Heart right ventricle (tissue), 16 donors: ENCODE data around the gene B9D2. TPM values are rescaled to one million over a fixed set of nuclear protein-coding genes. Genes with fewer than 3 reads are reported as not detected.

Experiments
- ATAC-seq, 8 donors: fragments of 200-7000 bp; cut with Tn5 transposase; one replicate each; pipeline ENCODE4 v1.9.1; 2020; ENCODE audit warnings: mild to moderate bottlenecking in 8 of 8, moderate library complexity in 8 of 8, moderate number of reproducible peaks in 1 of 8
- DNase-seq, 2 donors: peaks; one replicate each; pipeline ENCODE4 v3.0.0-alpha.2; 2020
- H3K27ac ChIP-seq, 10 donors: fragments of 200-600 bp; sonication (generic) in 2 of 10; one replicate each; pipeline versions ENCODE4 v1.5.0 to v1.8.0; 2020 to 2022; ENCODE audit warnings: mild to moderate bottlenecking in 3 of 10
- H3K27me3 ChIP-seq, 7 donors: fragments of 200-600 bp; one replicate each; pipeline ENCODE4 v1.8.0; 2021 to 2022; ENCODE audit warnings: mild to moderate bottlenecking in 2 of 7
- H3K36me3 ChIP-seq, 9 donors: fragments of 200-600 bp; sonication (generic) in 1 of 9; one replicate each; pipeline versions ENCODE4 v1.5.0 to v1.8.0; 2020 to 2022; ENCODE audit warnings: mild to moderate bottlenecking in 2 of 9
- H3K4me1 ChIP-seq, 9 donors: fragments of 200-600 bp; sonication (generic) in 1 of 9; one replicate each; pipeline versions ENCODE4 v1.5.0 to v1.8.0; 2020 to 2022; ENCODE audit warnings: mild to moderate bottlenecking in 4 of 9
- H3K4me3 ChIP-seq, 10 donors: fragments of 200-600 bp; sonication (generic) in 2 of 10; one replicate each; pipeline versions ENCODE4 v1.5.0 to v1.8.0; 2020 to 2022; ENCODE audit warnings: mild to moderate bottlenecking in 7 of 10, moderate library complexity in 2 of 10
- H3K9me3 ChIP-seq, 11 donors: fragments of 200-600 bp in 10 of 11; sonication (generic) in 2 of 11; one replicate each; pipeline versions ENCODE4 v1.5.0 to v1.8.0; 2013 to 2022; ENCODE audit warnings: mild to moderate bottlenecking in 2 of 11, control low read depth in 1 of 11, moderate library complexity in 1 of 11
- WGBS, 2 donors: extraction: QIAGEN DNeasy Blood & Tissue Kit; methylation state at CpG; one replicate each; pipeline ENCODE4 v1.1.7; 2013; ENCODE audit warnings: inconsistent platforms in 1 of 2; 5-methylcytosine and 5-hydroxymethylcytosine counted together
- intact Hi-C, 10 donors: fragments of 100-400 bp; cut with DNase I; formaldehyde crosslinking; loops; one replicate each; pipeline versions ENCODE4 v1.11.1 to v1.14.2; 2022
- polyA plus RNA-seq, 2 donors: library from polyadenylated mRNA; stranded (reverse); fragments of 200-250 nt; gene quantifications; one replicate each; pipeline ENCODE4 v1.2.3, GENCODE V29; 2013
- total RNA-seq, 10 donors: library from RNA; stranded (reverse); fragmentation: NEBNext Ultra II Directional in 3 of 10; extraction: Animal tissue kit (Norgen Biotek cat#: 25700) in 3 of 10; gene quantifications; one replicate each; pipeline versions ENCODE4 v1.2.1 to v1.2.4, GENCODE V29; 2021 to 2023
- TF ChIP-seq, protein P1 (sequence below), 9 donors: fragments of 200-600 bp; sonication (generic) in 2 of 9; IDR thresholded peaks; one replicate each; pipeline versions ENCODE4 v1.5.0 to v1.8.0; 2021 to 2022; ENCODE audit warnings: antibody characterized with exemption in 9 of 9, mild to moderate bottlenecking in 5 of 9, moderate library complexity in 1 of 9
- donor health status: Arrhythmogenic right ventricular cardiomyopathy.
- donor health status: ischemic (EF 13 %, LVEDD 7.1; RV severe dilation, severe dysfunction).
- donor health status: healthy with polysubstance abuse.
- donor health status: DM: no; HTN: yes; CAD: no.
- donor health status: DM: no; HTN: no; CAD: no.
- donor health status: ischemic (EF 25% LVEDD 6.9; RV normal size, moderate dysfunction).
- donor health status: ischemic (EF 25% LVEDD 5.7; RV mildly dilated, moderate dysfunction).
- donor health status: healthy.
- donor health status: DM: yes; HTN: yes; CAD: no.
- donor health status: Ischemic cardiomyopathy.
- donor health status: ischemic (EF 35%, LVEDD 5.7; RV mildly dilated, moderate dysfunction).
- donor health status: nonischemic (EF 11% LVEDD 7.7; RV severe dilation, severe dysfunction).
- donor health status: DM: yes; HTN: yes; CAD: no.
- donor health status: PGD.
- donor health status: ischemic (EF 29% LVEDD 5.4; RV normal size, mild dysfunction).
- donor health status: nonischemic (EF 23%, LVEDD 6.1; RV moderate dilation, normal function).

The B9D2 gene
- total and polyA plus RNA-seq, 12 donors, result 1.00 to 12.6 (median 2.5) TPM

DNA sequence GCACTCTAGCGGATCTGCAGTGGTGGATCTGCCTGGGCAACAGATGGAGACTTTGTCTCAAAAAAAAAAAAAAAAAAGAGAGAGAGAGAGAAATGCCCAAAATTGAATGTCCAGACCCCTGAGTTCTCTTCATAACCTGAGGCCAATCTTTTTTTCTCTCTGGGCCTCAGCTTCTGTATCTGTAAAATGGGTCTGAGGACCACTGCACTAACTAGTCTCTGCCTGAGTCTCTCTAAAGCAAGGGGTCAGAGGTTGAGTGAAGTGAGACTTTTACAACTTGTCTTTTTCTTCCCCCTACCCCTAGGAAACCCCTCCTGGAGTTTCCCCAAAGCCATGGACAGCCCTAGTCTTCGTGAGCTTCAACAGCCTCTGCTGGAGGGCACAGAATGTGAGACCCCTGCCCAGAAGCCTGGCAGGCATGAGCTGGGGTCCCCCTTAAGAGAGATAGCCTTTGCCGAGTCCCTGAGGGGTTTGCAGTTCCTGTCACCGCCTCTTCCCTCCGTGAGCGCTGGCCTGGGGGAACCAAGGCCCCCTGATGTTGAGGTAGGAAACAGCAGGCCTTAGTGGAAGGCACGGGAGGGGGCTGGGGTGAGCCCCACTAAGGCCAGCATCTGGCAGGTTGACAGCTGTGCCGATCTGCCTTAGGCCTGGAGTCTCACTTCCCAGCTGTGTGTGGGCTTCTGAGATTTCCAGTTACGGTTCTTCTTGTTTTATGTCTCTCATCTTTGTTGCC is 14.2 kb upstream of the B9D2 start:
- Histone ChIP-seq H3K9me3 (no peaks in the 10 kb centered on the region), H3K4me1 (peaks cover 0 to 51% (median 27%) of the 10 kb centered on the region in 9 donors), H3K4me3 (no peak overlapping the region), H3K27ac (peak overlapping the region in 3 of 10 donors; percentile 24 to 40 (median 30)), H3K36me3 (peaks cover 0 to 15% (median 0%) of the 10 kb centered on the region in 9 donors), H3K27me3 (no peaks in the 10 kb centered on the region)
- 44 to 58% methylated on average over 9 of the region's 9 CpGs for WGBS, 2 donors
- TF ChIP-seq, protein P1, sequence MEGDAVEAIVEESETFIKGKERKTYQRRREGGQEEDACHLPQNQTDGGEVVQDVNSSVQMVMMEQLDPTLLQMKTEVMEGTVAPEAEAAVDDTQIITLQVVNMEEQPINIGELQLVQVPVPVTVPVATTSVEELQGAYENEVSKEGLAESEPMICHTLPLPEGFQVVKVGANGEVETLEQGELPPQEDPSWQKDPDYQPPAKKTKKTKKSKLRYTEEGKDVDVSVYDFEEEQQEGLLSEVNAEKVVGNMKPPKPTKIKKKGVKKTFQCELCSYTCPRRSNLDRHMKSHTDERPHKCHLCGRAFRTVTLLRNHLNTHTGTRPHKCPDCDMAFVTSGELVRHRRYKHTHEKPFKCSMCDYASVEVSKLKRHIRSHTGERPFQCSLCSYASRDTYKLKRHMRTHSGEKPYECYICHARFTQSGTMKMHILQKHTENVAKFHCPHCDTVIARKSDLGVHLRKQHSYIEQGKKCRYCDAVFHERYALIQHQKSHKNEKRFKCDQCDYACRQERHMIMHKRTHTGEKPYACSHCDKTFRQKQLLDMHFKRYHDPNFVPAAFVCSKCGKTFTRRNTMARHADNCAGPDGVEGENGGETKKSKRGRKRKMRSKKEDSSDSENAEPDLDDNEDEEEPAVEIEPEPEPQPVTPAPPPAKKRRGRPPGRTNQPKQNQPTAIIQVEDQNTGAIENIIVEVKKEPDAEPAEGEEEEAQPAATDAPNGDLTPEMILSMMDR (IDR thresholded peaks at IDR 0.05), result peak in 1 of 9 donors; percentile 34
- intact Hi-C loops, result no loop called here
- ATAC-seq, result peak in 1 of 8 donors; percentile 10
- DNase-seq, result no peak

DNA sequence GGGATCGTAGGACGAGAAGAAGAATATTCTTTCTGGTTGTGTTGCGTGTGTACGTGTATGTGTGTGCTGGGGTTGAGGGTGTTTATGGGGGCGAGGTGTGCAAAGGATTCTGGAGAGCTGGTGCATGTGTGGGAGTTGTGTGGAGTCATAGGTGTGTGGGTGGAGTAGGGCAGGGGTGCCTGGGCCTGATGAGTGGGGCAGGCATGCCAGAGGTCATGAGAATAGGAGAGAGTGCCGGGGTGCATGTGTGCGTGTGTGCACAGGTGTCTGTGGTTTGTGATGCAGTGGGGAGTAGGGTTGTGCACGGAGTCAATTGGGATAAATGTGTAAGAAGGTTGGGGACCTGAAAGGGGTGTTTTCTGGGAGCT is 13.0 kb upstream of the B9D2 start:
- Histone ChIP-seq H3K27ac (peak overlapping the region; percentile 41 to 88 (median 66)), H3K4me1 (peaks cover 0 to 51% (median 27%) of the 10 kb centered on the region in 9 donors), H3K9me3 (no peaks in the 10 kb centered on the region), H3K27me3 (no peaks in the 10 kb centered on the region), H3K4me3 (peak overlapping the region in 9 of 10 donors; percentile 44 to 77 (median 55)), H3K36me3 (peaks cover 0 to 7% (median 0%) of the 10 kb centered on the region in 9 donors)
- intact Hi-C loops, result no loop called here
- peak in 3 of 8 donors; percentile 15 to 18 (median 15) for ATAC-seq
- TF ChIP-seq, protein P1 (IDR thresholded peaks at IDR 0.05), result no peak
- WGBS, 2 donors, result 76 to 78% methylated on average over 8 of the region's 8 CpGs
- no peak for DNase-seq

DNA sequence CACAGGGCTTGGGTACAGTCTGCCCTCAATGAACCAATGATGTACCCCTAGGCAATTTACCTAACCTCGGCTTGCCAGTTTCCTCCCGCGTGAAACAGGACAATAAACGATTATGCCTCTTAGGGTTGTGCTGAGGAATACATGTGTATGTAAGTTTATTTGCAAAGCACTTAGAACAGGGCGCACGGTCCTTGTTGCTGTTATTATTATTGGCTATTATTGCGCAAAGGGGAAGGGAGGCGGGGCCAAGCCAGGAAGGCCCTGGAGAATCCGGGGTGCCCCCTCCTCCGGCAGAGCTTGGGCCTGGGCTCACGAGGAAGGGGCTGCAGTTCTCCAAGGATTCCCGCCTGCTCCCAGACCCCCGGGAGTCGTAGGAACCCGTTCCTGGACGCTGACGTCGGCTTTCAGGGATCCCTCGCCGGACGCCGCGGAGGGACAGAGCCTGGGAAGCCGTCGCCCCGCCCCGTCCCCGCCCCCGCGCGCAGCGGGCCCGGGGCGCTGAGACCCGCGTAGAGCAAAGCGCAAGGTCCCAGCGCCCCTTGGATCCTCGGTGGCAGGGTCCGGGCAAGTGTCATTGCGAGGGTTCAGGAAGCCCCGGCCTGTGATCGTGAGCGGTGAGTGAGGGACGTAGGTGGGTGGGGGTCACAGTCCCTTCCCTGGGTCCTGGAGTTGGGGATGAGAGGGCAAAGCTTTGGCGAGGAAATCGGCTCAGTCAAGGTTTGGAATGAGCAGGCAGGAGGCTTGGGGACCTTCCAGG is 12.5 kb upstream of the B9D2 start, which contains the start of gene TMEM91:
TSS of gene TMEM91 (plus strand) at position 293 of the 757 bp plus-strand sequence. CDS start 1,777 bp downstream, outside the sequence.
- H3K27me3 ChIP-seq, result no peaks in the 10 kb centered on the region
- peaks cover 0 to 51% (median 27%) of the 10 kb centered on the region in 9 donors for H3K4me1 ChIP-seq
- intact Hi-C loops, result no loop called here
- ATAC-seq (peak; percentile 41 to 62 (median 50)), DNase-seq (peak; percentile 29 to 48)
- 1 to 2% methylated on average over 47 of the region's 47 CpGs for WGBS, 2 donors
- peaks cover 0 to 2% (median 0%) of the 10 kb centered on the region in 9 donors for H3K36me3 ChIP-seq
- peak within 1 kb of the TSS; percentile 44 to 77 (median 58) for H3K4me3 ChIP-seq
- no peaks in the 10 kb centered on the region for H3K9me3 ChIP-seq
- TF ChIP-seq, protein P1 (IDR thresholded peaks at IDR 0.05), result no peak
- H3K27ac ChIP-seq, result peak within 1 kb of the TSS; percentile 41 to 88 (median 66)

DNA sequence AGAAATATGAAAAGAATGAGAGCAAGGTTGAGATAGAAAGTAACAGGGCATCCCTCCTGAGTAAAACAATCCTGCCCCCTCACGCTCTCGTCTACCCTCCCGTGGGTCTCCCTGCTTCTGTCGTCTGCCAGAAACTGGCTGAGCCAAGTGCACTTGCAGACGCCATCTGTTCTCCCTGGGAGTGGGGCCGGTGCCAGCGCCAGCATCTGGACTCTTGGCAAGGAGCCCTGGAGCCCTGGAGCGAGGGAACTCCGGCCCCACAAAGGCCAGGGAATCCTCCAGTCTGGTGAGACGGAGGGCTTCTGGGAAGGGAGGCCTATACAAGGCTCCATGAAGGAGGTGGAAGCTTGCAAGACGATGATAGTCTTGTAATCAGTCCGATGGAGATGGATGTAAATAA is 10.0 kb upstream of the B9D2 start:
- DNase-seq (peak; percentile 89 to 90), ATAC-seq (peak; percentile 76 to 88 (median 82))
- no peak overlapping the region for H3K4me3 ChIP-seq
- H3K4me1 ChIP-seq, result peaks cover 0 to 46% (median 27%) of the 10 kb centered on the region in 9 donors
- WGBS, 2 donors, result 9 to 14% methylated on average over 12 of the region's 12 CpGs
- TF ChIP-seq, protein P1 (IDR thresholded peaks at IDR 0.05), result no peak
- H3K27ac ChIP-seq, result no peak overlapping the region
- intact Hi-C loops, result no loop called here
- no peaks in the 10 kb centered on the region for H3K36me3 ChIP-seq
- no peaks in the 10 kb centered on the region for H3K9me3 ChIP-seq
- no peaks in the 10 kb centered on the region for H3K27me3 ChIP-seq
